VCaP (cell line): Measurements from ENCODE around the gene SLC25A4.

ENCODE experiments used
- H3K27ac ChIP-seq: fragments of 450-650 bp; 2 replicates; pipeline ENCODE4 v1.5.1; 2017
- CTCF ChIP-seq: fragments of 450-650 bp; conservative IDR thresholded peaks from 2 replicates; pipeline ENCODE4 v1.5.1; 2017; ENCODE audit warnings: mild to moderate bottlenecking, moderate library complexity

SLC25A4 gene

DNA sequence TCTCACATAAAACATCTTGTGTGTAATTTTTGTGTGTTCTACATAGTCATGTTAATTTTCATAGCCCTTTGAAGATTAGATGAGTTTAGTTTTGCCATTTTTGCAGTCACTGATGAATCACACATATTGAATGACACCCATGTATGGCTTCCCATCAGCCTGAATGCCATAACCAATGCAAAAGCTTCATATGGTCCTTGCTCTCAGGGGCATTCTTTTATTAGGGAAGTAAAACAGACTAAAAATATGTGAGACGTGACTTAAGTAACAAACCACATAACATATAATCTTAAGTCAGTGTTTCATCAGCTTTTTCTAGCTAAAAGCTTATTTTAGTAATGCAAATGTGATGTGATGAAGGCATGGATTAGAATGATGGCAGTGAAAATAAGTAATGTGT is 8.2 kb downstream of the SLC25A4 start:
- H3K27ac ChIP-seq = peak overlapping the region; percentile 43
- no peak for TF ChIP-seq CTCF

GRCh38 chr4:185165605-185166063 is 22.6 kb downstream of the SLC25A4 start:
- no peak for TF ChIP-seq CTCF
- no peak overlapping the region for H3K27ac ChIP-seq

GRCh38 chr4:185167234-185167633 is 24.2 kb downstream of the SLC25A4 start:
- H3K27ac ChIP-seq = no peak overlapping the region
- no peak for TF ChIP-seq CTCF

DNA sequence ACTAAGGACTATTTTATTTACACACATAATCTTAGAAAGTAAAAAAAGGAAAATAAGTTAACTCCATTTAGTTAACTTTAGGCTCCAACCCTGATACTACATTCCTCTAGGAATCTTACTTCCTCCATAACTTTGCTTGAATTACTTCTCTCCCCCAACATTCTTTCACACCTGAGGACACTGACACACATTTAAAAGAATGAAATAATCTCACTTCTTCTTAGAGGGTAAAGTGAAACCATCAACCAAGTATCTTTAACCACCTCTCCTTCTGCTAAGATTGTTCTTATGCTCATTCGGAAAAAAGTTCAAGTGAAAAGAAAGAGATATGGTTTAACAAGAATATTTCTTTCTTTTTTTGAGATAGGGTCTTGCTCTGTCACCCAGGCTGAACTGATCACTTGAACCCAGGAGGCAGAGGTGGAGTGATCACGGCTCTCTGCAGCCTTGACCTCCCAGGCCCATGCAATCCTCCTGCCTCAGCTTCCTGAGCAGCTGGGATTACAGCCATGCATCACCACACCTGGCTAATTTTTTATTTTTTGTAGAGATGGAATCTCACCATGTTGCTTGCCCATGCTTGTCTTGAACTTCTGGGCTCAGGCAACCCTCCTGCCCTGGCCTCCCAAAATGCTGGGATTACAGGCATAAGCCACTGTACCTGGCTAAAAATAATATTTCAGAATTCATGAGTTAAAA is 28.5 kb downstream of the SLC25A4 start:
- no peak for TF ChIP-seq CTCF
- no peak overlapping the region for H3K27ac ChIP-seq

GRCh38 chr4:185179488-185179887 is 36.4 kb downstream of the SLC25A4 start:
- no peak overlapping the region for H3K27ac ChIP-seq
- no peak for TF ChIP-seq CTCF

- no peak for TF ChIP-seq CTCF
- no peak overlapping the region for H3K27ac ChIP-seq
Measured at GRCh38 chr4:185182239-185182638, 39.2 kb downstream of the SLC25A4 start.

GRCh38 chr4:185183622-185184281 is 40.7 kb downstream of the SLC25A4 start:
- peak overlapping the region; percentile 14 for H3K27ac ChIP-seq
- peak; percentile 95 for TF ChIP-seq CTCF
